ENCODE measurements around the gene PDC. TPM values are rescaled to one million over a fixed set of nuclear protein-coding genes. Genes with fewer than 3 reads are reported as not detected.

PDC gene
- polyA plus RNA-seq (2013, experiment 1 of 2; ENCODE audit: insufficient read length), result 0.10 TPM
- 0.11 TPM for polyA plus RNA-seq (2013, experiment 2 of 2; ENCODE audit: insufficient read length)

- no peak for DNase-seq
These were observed at the start of gene PDC for GRCh38 chr1:186461014-186461413. Gene PDC, minus strand, starts transcription at chr1:186461114. Its CDS starts 11,655 bp downstream, at chr1:186449459.

GRCh38 chr1:186503190-186503589 lies 42.3 kb upstream of the PDC start:
- DNase-seq, result peak; percentile 93

GRCh38 chr1:186502087-186502486 lies 41.2 kb upstream of the PDC start:
- no peak for DNase-seq

- DNase-seq, result no peak
These were observed 39.9 kb upstream of the PDC start for GRCh38 chr1:186500804-186501203.

GRCh38 chr1:186499571-186499970 lies 38.7 kb upstream of the PDC start:
- no peak for DNase-seq

GRCh38 chr1:186498695-186499389 lies 37.9 kb upstream of the PDC start:
- DNase-seq, result peak; percentile 94

GRCh38 chr1:186498071-186498470 lies 37.2 kb upstream of the PDC start:
- no peak for DNase-seq

- DNase-seq, result no peak
These were observed 36.7 kb upstream of the PDC start for GRCh38 chr1:186497651-186498050.

- no peak for DNase-seq
These were observed 35.4 kb upstream of the PDC start for GRCh38 chr1:186496171-186496851.

GRCh38 chr1:186494832-186495271 lies 33.9 kb upstream of the PDC start:
- DNase-seq, result peak; percentile 36

- peak; percentile 30 for DNase-seq
These were observed 31.8 kb upstream of the PDC start for GRCh38 chr1:186492531-186493291.

- peak; percentile 49 for DNase-seq
These were observed 30.4 kb upstream of the PDC start for GRCh38 chr1:186491336-186491735.

GRCh38 chr1:186487163-186487562 lies 26.2 kb upstream of the PDC start:
- peak; percentile 86 for DNase-seq

GRCh38 chr1:186486061-186486460 lies 25.1 kb upstream of the PDC start:
- DNase-seq, result no peak

GRCh38 chr1:186483561-186483960 lies 22.6 kb upstream of the PDC start:
- no peak for DNase-seq

GRCh38 chr1:186482661-186483255 lies 21.8 kb upstream of the PDC start:
- DNase-seq, result peak; percentile 74

GRCh38 chr1:186481303-186481888 lies 20.5 kb upstream of the PDC start:
- DNase-seq, result no peak

GRCh38 chr1:186479162-186479561 lies 18.2 kb upstream of the PDC start:
- DNase-seq, result no peak

- DNase-seq, result peak; percentile 80
These were observed 15.5 kb upstream of the PDC start for GRCh38 chr1:186476264-186477040.

GRCh38 chr1:186474208-186474607 lies 13.3 kb upstream of the PDC start:
- DNase-seq, result peak; percentile 29

- no peak for DNase-seq
These were observed 12.1 kb upstream of the PDC start for GRCh38 chr1:186473047-186473446.

GRCh38 chr1:186465946-186466345 lies 5.0 kb upstream of the PDC start:
- DNase-seq, result peak; percentile 71
